22Rv1 (cell line): ENCODE data around the gene SIAH3.

Experiments
- CTCF ChIP-seq: fragments of 450-650 bp; IDR thresholded peaks from 2 replicates; pipeline ENCODE4 v1.5.1; 2017; ENCODE audit warnings: mild to moderate bottlenecking
- ZFX ChIP-seq: fragments of 450-650 bp; IDR thresholded peaks from 2 replicates; pipeline ENCODE4 v1.6.1; 2017; ENCODE audit warnings: antibody characterized with exemption, borderline replicate concordance

GRCh38 chr13:45834411-45834994 lies 17.1 kb downstream of the SIAH3 start:
- no peak for TF ChIP-seq CTCF
- no peak for TF ChIP-seq ZFX
